GM18909 (cell line): Measurements from ENCODE around the gene ERC1.
"Not testable (repeated sequence)": the region's sequence is repeated elsewhere in the genome, so short reads cannot be mapped to it uniquely, and the experiment has no call there.

Experiments
- ATAC-seq: cut with Tn5 transposase; IDR thresholded peaks from one replicate; pipeline ENCODE4 v1.9.1; 2021; ENCODE audit warnings: mild to moderate bottlenecking; ENCODE audit not compliant: unreplicated experiment, poor library complexity

The ERC1 gene

DNA sequence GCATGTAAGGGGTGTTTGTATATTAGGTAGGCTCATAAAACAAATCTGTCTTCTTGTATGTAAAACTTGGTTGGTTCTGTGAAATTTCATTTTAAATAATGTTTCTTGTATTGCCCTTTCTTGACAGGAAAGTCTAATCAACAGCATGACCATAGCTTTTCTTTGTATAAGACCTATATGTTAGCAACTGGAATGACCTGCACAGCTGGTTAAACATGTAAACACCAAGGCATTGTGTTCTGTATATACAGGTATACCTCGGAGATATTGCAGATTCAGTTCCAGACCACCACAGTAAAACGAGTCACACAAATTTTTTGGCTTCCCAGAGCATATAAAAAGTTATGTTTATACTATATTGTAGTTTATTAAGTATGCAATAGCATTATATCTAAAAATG is 183.6 kb downstream of the ERC1 start:
- ATAC-seq, result no peak

DNA sequence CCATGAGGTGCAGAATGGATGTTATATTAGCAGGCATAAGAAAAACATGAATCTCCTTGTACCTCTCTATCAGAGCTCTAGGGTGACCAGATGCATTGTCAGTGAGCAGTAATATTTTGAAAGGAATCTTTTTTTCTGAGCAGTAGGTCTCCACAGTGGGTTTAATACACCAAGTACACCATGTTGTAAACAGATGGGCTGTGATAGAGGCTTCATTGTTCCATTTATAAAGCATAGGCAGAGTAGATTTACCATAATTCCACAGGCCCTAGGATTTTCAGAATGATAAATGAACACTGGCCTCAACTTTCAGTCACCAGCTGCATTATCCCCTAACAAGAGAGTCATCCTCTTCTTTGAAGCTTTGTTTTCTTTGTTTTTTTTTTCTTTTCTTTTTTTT is 185.2 kb downstream of the ERC1 start:
- no peak for ATAC-seq

DNA sequence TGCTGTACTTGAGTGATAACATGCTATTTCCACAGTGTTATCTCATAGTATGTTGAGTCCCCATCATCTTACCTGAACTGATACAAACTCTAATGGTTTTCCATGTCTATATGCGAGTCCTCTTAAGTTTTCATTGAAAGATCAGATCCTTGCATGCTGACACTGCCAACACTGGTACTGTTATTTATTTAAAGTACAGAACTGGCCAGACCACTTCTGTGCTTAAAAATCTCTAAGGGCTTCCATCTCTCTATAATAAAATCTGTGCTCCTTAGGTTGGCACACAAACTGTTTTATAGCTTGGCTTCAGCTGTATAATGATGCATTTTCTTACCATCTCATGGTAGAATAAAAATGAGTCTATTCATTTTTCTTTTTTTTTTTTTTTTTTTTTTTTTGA is 188.1 kb downstream of the ERC1 start:
- no peak for ATAC-seq

DNA sequence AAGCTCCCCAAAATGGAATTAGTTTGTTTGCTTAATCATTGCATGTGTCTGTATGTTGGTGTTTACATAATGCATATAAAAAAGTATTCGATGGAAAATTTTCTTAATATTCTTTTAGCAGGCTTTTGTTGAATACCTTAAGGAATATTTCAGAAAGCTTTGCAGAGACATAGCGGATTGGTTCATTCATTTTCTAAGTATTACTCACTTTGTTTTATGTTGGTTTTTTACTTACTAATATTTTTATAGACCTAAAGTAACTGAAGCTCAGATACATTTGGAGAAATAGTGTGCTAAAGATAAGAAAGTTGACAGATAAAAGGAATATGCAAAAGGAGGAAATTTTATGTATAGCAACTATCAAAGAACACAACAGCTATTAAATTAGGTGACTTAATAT is 191.0 kb downstream of the ERC1 start:
- no peak for ATAC-seq

- ATAC-seq, result no peak
These were observed 193.4 kb downstream of the ERC1 start for GRCh38 chr12:1184402-1184801.

GRCh38 chr12:1185460-1186182 is 194.6 kb downstream of the ERC1 start:
- peak; percentile 43 for ATAC-seq

- ATAC-seq, result no peak
These were observed 195.3 kb downstream of the ERC1 start for GRCh38 chr12:1186298-1186697.

DNA sequence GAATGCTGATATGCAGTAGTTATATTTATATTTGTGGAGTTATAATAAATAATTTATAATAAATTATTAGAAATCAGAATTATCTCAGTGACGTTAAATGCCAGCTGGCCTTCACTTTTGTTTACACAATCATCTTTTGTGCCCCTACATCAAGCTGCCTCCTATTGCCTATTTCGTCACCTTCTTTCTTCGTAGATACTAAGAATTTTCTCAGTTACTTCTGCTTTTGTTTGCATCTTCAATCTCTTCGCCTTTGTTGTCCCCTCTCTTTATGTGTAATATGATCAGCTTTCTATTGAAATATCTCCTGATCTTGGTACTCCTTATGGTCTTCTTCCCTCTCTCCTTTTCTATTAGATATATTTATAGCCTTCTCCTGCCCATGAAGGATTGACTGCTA is 197.0 kb downstream of the ERC1 start:
- no peak for ATAC-seq

- ATAC-seq, result no peak
These were observed 198.1 kb downstream of the ERC1 start for GRCh38 chr12:1189163-1189562.

DNA sequence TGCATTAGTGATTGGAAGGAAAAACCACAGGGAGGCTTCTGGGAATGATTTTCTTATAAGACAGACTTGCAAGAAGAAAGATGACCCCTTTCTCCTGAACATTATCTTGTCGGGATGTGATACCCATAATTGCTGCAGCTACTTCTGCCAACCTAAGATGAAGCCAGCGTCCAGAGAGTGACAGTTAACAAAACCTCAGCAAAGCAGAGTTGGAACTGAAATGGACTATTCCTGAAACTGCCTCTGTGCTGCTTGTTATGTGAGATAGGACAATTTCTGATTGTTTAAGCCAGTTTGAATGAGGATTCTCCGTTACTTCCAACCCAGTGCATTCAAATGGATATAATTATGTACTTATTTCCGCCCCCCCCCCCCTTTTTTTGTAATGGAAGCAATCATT is 204.5 kb downstream of the ERC1 start:
- no peak for ATAC-seq

GRCh38 chr12:1197264-1198018 is 206.4 kb downstream of the ERC1 start:
- no peak for ATAC-seq

DNA sequence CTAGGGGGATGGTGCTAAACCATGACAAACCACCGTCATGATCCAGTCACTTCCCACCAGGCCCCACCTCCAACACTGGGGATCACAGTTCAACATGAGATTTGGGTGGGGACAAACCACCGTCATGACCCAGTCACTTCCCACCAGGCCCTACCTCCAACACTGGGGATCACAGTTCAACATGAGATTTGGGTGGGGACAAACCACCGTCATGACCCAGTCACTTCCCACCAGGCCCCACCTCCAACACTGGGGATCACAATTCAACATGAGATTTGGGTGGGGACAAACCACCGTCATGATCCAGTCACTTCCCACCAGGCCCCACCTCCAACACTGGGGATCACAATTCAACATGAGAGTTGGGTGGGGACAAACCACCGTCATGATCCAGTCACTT is 207.8 kb downstream of the ERC1 start:
- ATAC-seq, result not testable (repeated sequence)

DNA sequence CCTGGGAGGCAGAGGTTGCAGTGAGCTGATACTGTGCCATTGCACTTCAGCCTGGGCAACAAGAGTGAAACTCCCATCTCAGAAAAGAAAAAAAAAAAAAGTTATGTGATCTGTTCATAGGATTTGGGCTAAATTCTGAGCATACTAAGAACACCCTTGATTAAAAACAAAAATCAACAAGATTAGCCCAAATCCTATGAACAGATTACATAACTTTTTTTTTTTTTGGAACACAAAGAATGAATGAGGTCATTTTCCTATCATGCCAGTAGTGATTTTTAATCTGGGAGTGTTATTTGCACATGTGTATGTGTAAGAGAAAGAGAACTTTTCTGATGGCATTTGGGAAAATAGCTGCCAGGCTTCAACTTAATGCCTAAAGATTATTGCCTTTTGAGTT is 208.7 kb downstream of the ERC1 start:
- no peak for ATAC-seq

GRCh38 chr12:1201030-1201429 is 210.0 kb downstream of the ERC1 start:
- ATAC-seq, result no peak

DNA sequence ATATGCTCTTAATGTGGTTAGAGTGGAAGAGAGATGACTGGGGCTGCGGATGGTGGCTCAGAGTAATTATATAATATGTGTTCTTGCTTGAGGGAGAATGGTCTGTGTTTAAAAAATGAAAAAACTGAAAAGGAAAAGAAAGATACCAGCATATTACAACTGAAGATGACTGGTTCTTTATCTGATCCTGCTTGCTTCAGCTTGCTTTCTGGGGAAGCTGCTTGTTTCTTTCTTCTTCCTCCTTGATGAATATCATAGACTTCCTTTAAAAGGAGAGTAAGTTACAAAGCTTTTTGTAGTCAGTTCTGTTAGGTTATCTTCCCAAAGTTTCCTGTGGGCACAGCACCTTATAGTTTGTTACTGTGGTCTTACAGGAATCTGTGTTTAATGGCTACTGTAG is 210.9 kb downstream of the ERC1 start:
- no peak for ATAC-seq

DNA sequence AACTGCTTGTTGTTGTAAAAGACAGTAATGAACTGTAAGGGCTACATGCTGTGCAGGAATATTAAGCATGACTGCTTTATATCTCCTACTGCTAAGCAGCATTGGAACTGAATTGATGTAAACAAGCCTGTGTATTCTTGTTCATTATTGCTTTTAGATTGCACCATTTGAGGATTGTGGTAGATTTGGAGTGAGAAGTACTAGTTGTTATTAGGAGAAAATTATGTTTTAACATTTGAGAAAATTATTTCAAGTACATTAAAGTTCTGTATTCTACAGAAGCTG is 212.7 kb downstream of the ERC1 start:
- no peak for ATAC-seq

- peak; percentile 89 for ATAC-seq
These were observed 213.6 kb downstream of the ERC1 start for GRCh38 chr12:1204581-1205121.

DNA sequence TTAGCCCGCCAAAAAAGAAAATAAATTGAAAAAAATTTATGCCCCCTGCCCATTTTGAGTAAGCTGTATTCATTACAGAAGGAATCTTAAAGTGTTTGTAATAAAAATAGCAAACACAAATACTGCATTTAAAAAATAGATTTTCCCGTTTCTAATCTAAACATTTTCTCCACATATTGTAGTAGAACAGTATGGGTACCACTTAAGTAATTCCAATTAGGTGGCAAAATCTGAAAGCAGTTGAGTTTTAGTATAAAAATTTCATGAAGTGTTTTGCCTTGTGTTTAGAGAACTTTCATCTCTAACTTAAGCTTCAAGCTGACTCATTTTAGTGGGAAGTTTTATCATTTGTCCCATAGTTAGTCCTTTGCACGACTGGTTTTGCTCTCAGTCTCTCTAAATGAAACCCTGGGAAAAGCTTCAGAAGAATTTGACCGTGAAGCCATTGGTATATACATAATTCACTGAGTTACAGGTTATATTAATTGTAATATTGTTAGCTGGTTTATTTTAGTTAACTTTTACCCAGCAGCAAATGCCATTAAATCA is 214.6 kb downstream of the ERC1 start:
- no peak for ATAC-seq

DNA sequence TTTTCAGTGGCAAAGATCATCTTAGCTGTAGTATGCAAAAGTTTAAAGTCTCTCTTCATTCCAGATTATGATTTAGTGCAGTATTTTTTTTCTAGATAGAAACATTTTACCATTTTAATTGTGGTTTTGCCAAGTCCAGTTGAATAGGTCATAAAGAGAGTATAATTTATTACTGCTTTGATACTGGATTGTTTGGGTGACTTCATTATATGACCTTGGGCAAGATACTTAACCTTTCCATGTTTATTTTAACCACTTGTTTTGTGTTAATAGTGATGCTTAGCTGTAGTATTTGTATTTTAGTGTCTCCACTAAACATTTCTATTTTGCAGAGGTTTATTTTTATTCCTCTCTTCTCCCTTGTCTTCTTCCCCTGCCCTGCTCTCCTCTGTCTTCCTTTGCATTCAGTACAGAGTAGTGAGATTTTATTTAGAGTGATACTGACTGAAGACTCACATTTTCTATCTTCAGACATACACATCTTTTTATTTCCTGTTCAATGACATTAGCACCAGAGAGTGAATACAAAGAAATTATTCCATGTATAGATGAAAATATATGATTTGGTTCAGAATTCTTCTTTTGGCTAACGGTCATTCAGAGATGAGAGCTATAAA is 215.2 kb downstream of the ERC1 start:
- no peak for ATAC-seq

GRCh38 chr12:1207276-1207675 is 216.3 kb downstream of the ERC1 start:
- ATAC-seq, result no peak

- ATAC-seq, result not testable (repeated sequence)
These were observed 217.7 kb downstream of the ERC1 start for GRCh38 chr12:1208719-1209118.
